Stimulated activated naive B cell treated with anti-CD40 and anti-IgM and Interleukin-4, amounts not matched to agents 10 μg/mL and 1 μg/mL and 100 μg/mL, for 72 hours (primary cell): Measurements from ENCODE around the gene SEMA3C.

Source experiments
- ATAC-seq, 2 donors: fragments of 150-1000 bp; cut with Tn5 transposase; replicated peaks; 2 replicates each; pipeline ENCODE4 v1.10.0; 2021; ENCODE audit warnings: moderate library complexity in 1 of 2
- DNase-seq: peaks from one replicate; pipeline ENCODE4 v3.0.0; 2021
- H3K27ac Mint-ChIP-seq: one replicate; pipeline ENCODE4 v1.8.0; 2022; ENCODE audit warnings: mild to moderate bottlenecking, mixed read lengths
- H3K27me3 Mint-ChIP-seq, 2 donors: one replicate each; pipeline ENCODE4 v1.8.0; 2022; ENCODE audit warnings: mixed read lengths in 2 of 2
- H3K36me3 Mint-ChIP-seq, 2 donors: one replicate each; pipeline ENCODE4 v1.8.0; 2022; ENCODE audit warnings: mixed read lengths in 2 of 2, mild to moderate bottlenecking in 1 of 2
- H3K4me1 Mint-ChIP-seq, 2 donors: one replicate each; pipeline ENCODE4 v1.8.0; 2022; ENCODE audit warnings: mixed read lengths in 2 of 2, mild to moderate bottlenecking in 1 of 2
- H3K4me3 Mint-ChIP-seq, 2 donors: one replicate each; pipeline ENCODE4 v1.8.0; 2022; ENCODE audit warnings: mild to moderate bottlenecking in 2 of 2, mixed read lengths in 2 of 2, moderate library complexity in 1 of 2
- H3K9me3 Mint-ChIP-seq, 2 donors: one replicate each; pipeline ENCODE4 v1.8.0; 2022; ENCODE audit warnings: mixed read lengths in 2 of 2, mild to moderate bottlenecking in 1 of 2

The SEMA3C gene

DNA sequence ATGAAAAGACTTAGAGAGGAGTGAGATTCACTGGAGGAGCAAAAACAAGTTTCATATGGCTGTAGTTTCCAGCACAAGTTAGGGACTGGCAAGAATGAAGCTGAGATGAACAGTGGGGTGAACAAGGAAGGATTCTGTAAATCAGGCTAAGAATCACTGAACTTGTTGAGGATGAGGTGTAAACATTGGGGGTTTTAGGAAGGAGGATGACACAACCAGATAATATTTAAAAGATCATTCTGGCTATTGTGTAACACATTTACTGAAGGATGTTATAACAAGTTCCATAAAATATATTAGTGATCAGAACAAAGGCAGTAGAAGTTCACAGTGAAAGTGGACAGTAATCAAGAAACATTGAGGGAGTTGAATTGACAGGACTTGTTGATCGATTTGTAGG is 211.5 kb downstream of the SEMA3C start:
- peaks cover 0 to 8% of the 10 kb centered on the region in 2 donors for H3K27me3 Mint-ChIP-seq
- DNase-seq = no peak
- no peaks in the 10 kb centered on the region for H3K36me3 Mint-ChIP-seq

GRCh38 chr7:80705130-80705781 is 213.6 kb downstream of the SEMA3C start:
- H3K9me3 Mint-ChIP-seq = no peaks in the 10 kb centered on the region

More for the DNA sequence above, 211.5 kb downstream of the SEMA3C start:
- H3K4me1 Mint-ChIP-seq = no peaks in the 10 kb centered on the region
- H3K4me3 Mint-ChIP-seq = no peak overlapping the region
- no peaks in the 10 kb centered on the region for H3K9me3 Mint-ChIP-seq
- no peak overlapping the region for H3K27ac Mint-ChIP-seq
- no peak for ATAC-seq

GRCh38 chr7:80703272-80703671 is 215.6 kb downstream of the SEMA3C start:
- H3K9me3 Mint-ChIP-seq = no peaks in the 10 kb centered on the region
- H3K27ac Mint-ChIP-seq = no peak overlapping the region
- no peak overlapping the region for H3K4me3 Mint-ChIP-seq
- H3K27me3 Mint-ChIP-seq = peaks cover 0 to 14% of the 10 kb centered on the region in 2 donors
- H3K36me3 Mint-ChIP-seq = no peaks in the 10 kb centered on the region
- ATAC-seq = no peak
- no peak for DNase-seq
- no peaks in the 10 kb centered on the region for H3K4me1 Mint-ChIP-seq

More at GRCh38 chr7:80705130-80705781, 213.6 kb downstream of the SEMA3C start:
- ATAC-seq (no peak), DNase-seq (no peak)
- no peak overlapping the region for H3K4me3 Mint-ChIP-seq
- H3K4me1 Mint-ChIP-seq = no peaks in the 10 kb centered on the region
- no peak overlapping the region for H3K27ac Mint-ChIP-seq
- peaks cover 0 to 14% of the 10 kb centered on the region in 2 donors for H3K27me3 Mint-ChIP-seq
- H3K36me3 Mint-ChIP-seq = no peaks in the 10 kb centered on the region

DNA sequence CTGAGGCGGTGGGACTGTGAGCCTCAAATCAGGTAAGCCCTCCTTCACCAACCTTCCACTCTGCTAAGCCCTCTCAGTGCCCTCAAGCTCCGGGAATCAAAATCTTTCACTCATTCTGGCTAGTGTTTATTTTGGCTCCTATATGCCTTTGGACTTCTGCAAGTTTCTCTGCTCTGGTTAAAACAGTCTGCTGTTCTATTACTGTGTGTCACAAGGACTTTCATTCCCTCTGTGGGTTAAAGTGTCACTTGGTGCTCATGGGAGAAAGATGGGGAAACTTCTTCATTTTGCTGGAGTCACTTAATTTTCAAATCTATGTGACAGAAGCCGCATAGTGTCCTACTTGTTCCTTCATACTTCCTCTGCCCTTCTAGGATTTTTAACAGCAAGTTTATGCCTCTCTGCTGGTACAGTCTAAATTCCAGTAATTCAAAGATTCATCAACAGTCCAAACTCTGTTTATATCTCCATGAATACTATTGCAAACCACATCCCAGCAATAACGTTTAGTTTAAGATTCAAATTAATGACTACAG is 219.1 kb downstream of the SEMA3C start:
- Mint-ChIP-seq H3K27ac (no peak overlapping the region), H3K36me3 (no peaks in the 10 kb centered on the region), H3K27me3 (peaks cover 0 to 14% of the 10 kb centered on the region in 2 donors), H3K9me3 (no peaks in the 10 kb centered on the region), H3K4me1 (peaks cover 4 to 10% of the 10 kb centered on the region in 2 donors), H3K4me3 (no peak overlapping the region)
- DNase-seq (no peak), ATAC-seq (no peak)

DNA sequence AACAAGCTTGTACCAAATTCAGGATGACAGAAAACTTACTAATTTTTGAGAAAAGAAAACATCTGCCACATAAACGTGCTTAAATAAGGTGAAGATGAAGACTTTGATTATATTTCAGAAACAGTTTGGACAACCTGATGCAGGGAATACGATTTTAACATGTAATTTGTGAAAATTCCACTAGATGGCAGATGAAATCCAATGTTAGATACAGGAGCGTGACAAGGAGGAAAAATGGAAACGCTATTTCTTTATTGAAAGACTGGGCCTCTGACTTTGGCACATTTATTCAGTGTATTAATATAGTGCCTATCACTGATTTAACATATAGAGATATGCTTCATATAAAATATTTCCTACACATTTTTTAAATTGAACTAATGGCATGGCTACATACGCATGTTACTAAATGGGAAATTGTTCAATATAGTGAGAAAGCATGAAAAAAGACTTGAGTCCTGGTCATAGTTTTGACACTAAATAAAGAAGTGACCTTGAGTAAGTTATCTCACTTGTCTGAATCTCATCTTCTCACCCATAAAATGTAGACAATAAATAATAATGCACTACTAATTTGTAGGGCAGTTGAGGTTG is 219.7 kb downstream of the SEMA3C start:
- no peak overlapping the region for H3K27ac Mint-ChIP-seq
- no peak overlapping the region for H3K4me3 Mint-ChIP-seq
- ATAC-seq (peak; percentile 50 to 58), DNase-seq (no peak)
- H3K27me3 Mint-ChIP-seq = peaks cover 0 to 14% of the 10 kb centered on the region in 2 donors
- no peaks in the 10 kb centered on the region for H3K9me3 Mint-ChIP-seq
- H3K36me3 Mint-ChIP-seq = no peaks in the 10 kb centered on the region
- H3K4me1 Mint-ChIP-seq = peaks cover 4 to 10% of the 10 kb centered on the region in 2 donors
